Mammary epithelial cell (primary cell): ENCODE results near the gene GNA12.

ENCODE experiments used
- EZH2 ChIP-seq: IDR thresholded peaks from 2 replicates; pipeline ENCODE4 v1.6.1; 2012; ENCODE audit warnings: low read length, inconsistent platforms, borderline replicate concordance
- TF ChIP-seq, protein P1 (sequence below), 2 donors: IDR thresholded peaks in 1 of 2; conservative IDR thresholded peaks in 1 of 2; 2 replicates each; pipeline ENCODE4 v1.5.1; 2011 to 2012; ENCODE audit warnings: inconsistent platforms in 2 of 2, low read length in 2 of 2, mild to moderate bottlenecking in 2 of 2, control low read depth in 1 of 2, low read depth in 1 of 2; ENCODE audit not compliant: insufficient read depth in 1 of 2; ENCODE audit errors: extremely low read depth in 1 of 2

DNA sequence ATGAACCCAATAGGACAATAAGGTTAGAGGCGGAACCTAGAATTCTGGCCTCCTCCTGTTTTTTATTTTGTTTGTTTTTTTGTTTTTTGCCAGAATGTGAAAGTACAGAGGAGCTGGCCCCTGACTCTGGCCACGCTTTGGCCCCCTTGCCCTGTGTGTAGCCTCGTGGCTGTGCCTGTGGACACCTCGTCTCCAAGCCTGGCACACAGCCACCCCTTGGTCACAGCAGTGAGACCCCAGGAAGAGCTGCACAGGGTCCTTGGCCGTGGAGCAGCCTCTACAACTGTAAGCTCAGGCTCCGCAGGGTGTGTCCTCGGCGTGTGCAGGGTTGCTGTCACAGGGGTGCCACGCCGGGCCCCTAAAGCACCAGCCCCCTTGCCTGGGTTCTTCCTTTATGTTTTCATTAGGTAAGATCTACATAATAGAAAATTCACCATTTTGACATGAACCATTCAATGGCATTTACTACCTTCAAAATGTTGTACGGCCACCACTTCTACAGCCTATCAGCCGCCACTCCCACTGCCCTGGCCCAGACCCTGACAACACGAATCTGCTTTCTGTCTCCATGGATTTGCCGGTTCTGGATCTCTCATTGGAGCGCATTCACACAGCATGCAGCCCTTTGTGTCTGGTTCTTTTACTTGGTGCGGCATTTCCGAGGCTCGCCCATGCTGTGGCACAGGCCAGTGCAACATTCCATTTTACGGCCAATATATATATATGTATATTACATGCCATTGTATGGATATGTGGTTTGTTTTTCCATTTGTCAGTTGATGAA is 105.2 kb downstream of the GNA12 start:
- TF ChIP-seq, protein P1, sequence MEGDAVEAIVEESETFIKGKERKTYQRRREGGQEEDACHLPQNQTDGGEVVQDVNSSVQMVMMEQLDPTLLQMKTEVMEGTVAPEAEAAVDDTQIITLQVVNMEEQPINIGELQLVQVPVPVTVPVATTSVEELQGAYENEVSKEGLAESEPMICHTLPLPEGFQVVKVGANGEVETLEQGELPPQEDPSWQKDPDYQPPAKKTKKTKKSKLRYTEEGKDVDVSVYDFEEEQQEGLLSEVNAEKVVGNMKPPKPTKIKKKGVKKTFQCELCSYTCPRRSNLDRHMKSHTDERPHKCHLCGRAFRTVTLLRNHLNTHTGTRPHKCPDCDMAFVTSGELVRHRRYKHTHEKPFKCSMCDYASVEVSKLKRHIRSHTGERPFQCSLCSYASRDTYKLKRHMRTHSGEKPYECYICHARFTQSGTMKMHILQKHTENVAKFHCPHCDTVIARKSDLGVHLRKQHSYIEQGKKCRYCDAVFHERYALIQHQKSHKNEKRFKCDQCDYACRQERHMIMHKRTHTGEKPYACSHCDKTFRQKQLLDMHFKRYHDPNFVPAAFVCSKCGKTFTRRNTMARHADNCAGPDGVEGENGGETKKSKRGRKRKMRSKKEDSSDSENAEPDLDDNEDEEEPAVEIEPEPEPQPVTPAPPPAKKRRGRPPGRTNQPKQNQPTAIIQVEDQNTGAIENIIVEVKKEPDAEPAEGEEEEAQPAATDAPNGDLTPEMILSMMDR (conservative IDR thresholded peaks at IDR 0.05 in 1 of 2, IDR thresholded peaks at IDR 0.05 in 1 of 2; ENCODE audit: extremely low read depth in 1 of 2, insufficient read depth in 1 of 2, low read depth in 1 of 2, low read length in 2 of 2) = no peak
- TF ChIP-seq EZH2 = no peak
